Measurements from ENCODE around the gene ZSCAN32.

The ZSCAN32 gene

GRCh38 chr16:3358871-3359270, 41.9 kb downstream of the ZSCAN32 start:
- no peak for DNase-seq (ENCODE audit: low read depth, low spot score)

GRCh38 chr16:3356118-3356517, 44.7 kb downstream of the ZSCAN32 start:
- DNase-seq (ENCODE audit: low read depth, low spot score) = no peak

GRCh38 chr16:3355589-3355988, 45.2 kb downstream of the ZSCAN32 start, which contains the start of gene OR2C1:
Gene OR2C1, plus strand, starts transcription at chr16:3355889. Its CDS starts 52 bp downstream, at chr16:3355941.
- DNase-seq (ENCODE audit: low read depth, low spot score) = no peak

- no peak for DNase-seq (ENCODE audit: low read depth, low spot score)
These were observed 51.6 kb downstream of the ZSCAN32 start for GRCh38 chr16:3349175-3349574.

GRCh38 chr16:3348547-3349167, 52.1 kb downstream of the ZSCAN32 start:
- no peak for DNase-seq (ENCODE audit: low read depth, low spot score)

- no peak for DNase-seq (ENCODE audit: low read depth, low spot score)
These were observed 53.2 kb downstream of the ZSCAN32 start for GRCh38 chr16:3347586-3347985.

GRCh38 chr16:3346041-3346440, 54.8 kb downstream of the ZSCAN32 start:
- DNase-seq (ENCODE audit: low read depth, low spot score) = no peak

Measured in smooth muscle cell of the brain vasculature (primary cell).